Breast epithelium (tissue), 3 donors: Measurements from ENCODE around the gene MME.

Experiments used
- POLR2A ChIP-seq: fragments of 450-650 bp; IDR thresholded peaks from one replicate; pipeline ENCODE4 v1.6.1; 2016; ENCODE audit warnings: antibody characterized with exemption, mild to moderate bottlenecking, moderate library complexity
- POLR2AphosphoS5 ChIP-seq, 3 donors: sonication (generic); formaldehyde crosslinking; IDR thresholded peaks; one replicate each; pipeline ENCODE4 v1.6.1; 2017; ENCODE audit warnings: antibody characterized with exemption in 3 of 3

GRCh38 chr3:155079746-155080487 is at the start of gene MME:
- TF ChIP-seq POLR2A, result no peak
- no peak for TF ChIP-seq POLR2AphosphoS5 (IDR thresholded peaks at IDR 0.05)
